ENCODE measurements around the gene CIBAR2.
"Not testable (repeated sequence)": the region's sequence is repeated elsewhere in the genome, so short reads cannot be mapped to it uniquely, and the experiment has no call there.

The CIBAR2 gene

GRCh38 chr16:85127379-85127723 is 15.1 kb upstream of the CIBAR2 start:
- no peak for DNase-seq

DNA sequence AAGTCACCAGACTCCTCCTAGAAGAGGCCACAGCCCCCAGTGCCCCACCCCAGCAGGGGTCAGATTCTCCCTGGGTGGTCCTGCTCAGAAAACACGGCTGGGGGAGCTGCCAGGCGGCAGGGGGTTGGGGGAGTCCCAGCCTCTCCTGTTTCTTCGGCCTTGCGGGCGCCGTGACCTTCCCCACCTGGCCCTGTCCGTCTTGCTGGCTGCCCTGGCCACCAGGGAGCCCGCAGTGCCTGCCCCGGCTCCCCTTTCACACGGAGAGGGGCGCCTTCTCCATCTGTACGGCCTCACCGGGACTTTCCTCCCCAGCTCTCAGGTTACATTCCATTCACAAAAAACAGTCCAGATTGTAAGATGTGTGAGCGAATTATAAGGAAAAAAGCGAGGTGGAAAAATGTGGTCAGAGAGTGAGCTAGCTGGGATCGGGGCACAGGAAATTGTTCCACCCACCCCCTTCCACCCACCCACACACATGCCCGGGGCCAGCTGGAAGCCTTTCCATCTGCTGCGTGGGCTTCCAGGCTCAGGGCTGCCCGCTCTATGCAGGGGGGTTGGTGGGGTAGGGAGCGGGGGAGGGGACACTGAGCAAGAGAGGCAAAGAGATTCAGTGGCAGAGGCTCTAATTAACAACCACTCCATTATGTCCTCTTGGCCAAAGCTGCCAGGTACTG is 14.6 kb upstream of the CIBAR2 start:
- DNase-seq, result no peak

DNA sequence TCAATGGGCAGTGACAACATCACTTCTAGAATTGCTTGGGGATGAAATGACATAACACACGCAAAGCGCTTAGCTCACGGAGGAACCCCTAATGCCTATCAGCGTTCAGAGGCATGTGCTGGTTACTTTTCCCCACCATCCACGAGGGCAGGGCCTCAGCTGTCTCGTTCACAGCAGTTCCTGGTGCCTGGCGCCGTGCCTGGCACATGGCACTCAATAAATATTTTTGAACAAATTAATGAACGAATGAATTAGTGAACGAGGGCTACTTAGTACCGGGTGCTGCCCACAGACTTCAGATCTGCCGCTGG is 14.1 kb upstream of the CIBAR2 start:
- no peak for DNase-seq

GRCh38 chr16:85125570-85126393 is 13.5 kb upstream of the CIBAR2 start:
- no peak for DNase-seq

DNA sequence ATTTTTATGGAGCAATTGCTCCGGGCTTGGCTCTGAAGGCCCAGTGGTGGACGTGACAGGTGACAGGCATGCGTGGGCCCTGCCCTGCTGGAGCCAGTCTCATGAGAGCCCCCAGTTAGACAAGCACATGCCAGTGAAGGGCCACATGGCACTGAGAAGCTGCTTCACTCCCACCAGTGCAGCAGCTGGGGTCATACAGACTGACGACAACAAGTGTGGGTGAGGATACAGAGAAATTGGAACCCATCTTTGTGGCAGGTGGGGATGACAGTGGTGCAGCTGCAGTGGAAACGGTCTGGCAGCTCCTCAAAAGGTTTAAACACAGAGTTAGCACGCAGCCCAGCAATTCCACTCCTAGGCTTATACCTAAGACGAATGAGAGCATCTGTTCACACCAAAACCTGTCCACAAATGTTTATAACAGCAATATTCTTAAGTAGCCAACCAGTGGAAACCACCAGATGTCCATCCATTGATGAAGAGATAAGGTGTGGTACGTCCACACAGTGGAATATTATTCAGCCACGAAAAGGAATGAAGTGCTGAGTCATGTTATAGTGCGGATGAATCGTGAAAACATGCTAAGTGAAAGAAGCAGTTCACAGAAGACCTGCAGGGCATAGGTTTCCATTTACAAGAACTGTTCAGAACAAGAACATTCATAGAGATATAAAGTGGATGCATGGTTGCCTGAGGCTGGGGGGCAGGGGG is 12.5 kb upstream of the CIBAR2 start:
- DNase-seq, result no peak

- DNase-seq, result no peak
Observed at GRCh38 chr16:85123891-85124635, 11.8 kb upstream of the CIBAR2 start.

DNA sequence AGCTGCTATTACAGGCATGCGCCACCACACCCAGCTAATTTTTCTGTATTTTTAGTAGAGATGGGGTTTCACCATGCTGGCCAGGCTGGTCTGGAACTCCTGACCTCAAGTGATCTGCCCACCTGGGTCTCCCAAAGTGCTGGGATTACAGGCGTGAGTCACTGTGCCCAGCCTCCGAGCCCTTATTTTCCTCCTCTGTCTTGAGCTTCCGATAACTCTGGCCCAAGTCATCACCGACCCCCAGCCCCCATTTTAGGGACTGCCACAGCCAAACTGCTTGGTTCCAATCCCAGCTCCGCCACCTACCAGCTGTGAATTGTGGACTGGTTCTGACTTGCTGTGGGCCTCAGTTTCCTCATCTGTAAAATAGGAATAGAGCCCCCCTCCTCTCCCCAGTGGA is 11.2 kb upstream of the CIBAR2 start:
- not testable (repeated sequence) for DNase-seq

GRCh38 chr16:85120006-85120340 is 7.7 kb upstream of the CIBAR2 start:
- no peak for DNase-seq

DNA sequence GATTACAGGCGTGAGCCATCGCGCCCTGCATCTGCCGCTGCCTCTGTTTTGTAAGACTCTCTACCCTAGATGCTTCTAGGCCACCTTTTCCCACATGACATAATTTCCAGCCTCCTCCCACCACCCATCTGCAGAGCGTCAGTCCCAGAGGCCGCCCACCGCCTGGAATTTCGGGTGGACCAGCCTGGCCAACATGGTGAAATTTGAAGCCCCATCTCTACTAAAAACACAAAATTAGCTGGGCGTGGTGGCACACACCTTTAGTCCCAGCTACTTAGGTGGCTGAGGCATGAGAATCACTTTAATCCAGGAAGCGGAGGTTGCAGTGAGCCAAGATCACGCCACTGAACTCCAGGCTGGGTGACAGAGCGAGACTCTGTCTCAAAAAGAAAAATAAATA is 5.1 kb upstream of the CIBAR2 start:
- DNase-seq, result no peak

- peak; percentile 24 to 74 (median 60) for DNase-seq
Observed at GRCh38 chr16:85114909-85115567, 2.8 kb upstream of the CIBAR2 start.

DNA sequence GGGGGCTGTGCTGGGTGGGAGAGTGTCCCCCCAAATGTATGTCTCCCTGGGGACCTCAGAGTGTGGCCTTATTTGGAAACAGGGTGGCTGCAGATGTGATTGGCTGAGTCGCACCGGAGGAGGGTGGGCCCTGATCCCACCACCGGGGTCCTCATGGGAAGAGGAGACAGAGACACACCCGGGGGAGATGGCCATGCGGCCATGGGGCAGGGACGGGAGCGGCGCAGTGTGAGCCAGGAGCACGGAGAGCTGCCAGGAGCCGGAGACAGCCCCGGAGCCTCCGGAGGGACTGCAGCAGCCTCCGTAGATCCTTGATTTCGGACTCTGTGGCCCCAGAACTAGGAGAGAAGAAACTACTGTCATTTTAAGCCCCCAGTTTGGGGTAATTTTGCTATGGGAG is 1.6 kb upstream of the CIBAR2 start:
- no peak for DNase-seq

- no peak for DNase-seq
Observed at GRCh38 chr16:85113168-85113733, 979 bp upstream of the CIBAR2 start.

GRCh38 chr16:85111184-85111583 is 1.1 kb downstream of the CIBAR2 start:
- no peak for DNase-seq

- no peak for DNase-seq
Observed at GRCh38 chr16:85110105-85110504, 2.2 kb downstream of the CIBAR2 start.

DNA sequence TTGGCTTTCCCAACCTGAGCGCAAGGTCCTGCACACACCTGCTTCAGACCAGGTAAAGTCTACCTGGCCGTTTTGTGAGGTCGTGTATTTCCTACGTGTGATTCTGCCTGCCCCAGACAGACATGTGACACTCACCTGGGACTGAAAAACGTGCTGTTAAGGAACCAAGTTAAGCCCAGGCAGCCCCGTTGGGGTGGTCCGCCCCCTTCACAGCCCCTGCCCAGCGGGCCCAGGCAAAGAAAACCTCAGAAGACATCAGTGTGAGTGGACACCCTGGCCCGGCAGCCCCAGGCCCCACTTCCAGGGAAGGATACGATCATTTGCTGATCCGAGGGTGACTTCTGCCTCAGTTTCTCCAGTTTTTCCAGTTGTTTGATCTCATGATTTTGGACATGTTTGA is 4.7 kb downstream of the CIBAR2 start:
- no peak for DNase-seq

DNA sequence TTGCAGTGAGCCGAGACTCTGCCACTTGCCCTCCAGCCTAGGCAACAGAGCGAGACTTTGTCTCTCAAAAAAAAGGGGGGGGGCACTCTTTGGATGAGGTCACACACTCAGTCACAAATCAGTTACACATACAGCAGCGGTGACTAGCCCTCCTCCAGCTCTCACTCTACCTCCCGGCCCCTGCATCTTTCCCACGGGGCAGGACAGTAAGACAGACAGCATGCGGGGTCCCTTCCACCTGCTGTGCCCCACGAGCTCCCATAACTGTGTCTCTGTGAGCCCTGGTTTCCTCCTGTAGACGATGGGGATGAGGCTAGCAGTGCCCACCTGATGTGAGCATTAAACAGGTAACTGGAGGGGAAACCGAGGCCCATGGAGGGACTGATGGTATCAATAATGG is 5.2 kb downstream of the CIBAR2 start:
- DNase-seq, result no peak

- no peak for DNase-seq
Observed at GRCh38 chr16:85105475-85105874, 6.8 kb downstream of the CIBAR2 start.

DNA sequence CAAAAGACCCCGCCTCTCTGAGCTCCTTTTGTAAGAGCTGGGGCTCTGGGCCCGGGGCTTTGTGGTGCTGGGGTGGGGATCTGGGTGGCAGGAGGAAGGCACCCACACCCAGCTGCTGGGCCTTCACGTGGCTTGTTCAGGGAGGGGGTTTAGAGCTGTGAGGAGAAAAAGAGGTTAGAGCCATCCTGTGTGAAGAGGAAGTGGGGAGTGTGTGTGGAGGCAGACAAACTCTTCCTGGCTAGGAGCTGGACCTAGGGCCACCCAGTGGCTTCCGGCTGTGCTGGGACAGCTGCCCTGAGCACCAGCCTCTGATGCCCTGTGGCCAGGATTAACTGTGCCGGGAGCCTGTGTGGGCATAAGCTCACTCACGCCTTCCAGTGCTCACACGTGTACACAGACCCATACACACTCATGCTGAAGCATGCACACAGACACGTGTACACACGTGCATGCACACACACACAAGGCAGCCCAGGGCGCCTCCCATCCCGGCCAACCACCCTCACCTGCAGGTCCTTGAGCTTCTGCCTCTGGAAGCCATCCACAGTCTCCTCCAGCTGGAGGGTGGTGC is 7.4 kb downstream of the CIBAR2 start:
- DNase-seq, result peak in 3 of 6 experiments; percentile 35 to 55 (median 37)

GRCh38 chr16:85104147-85104546 is 8.1 kb downstream of the CIBAR2 start:
- no peak for DNase-seq

DNA sequence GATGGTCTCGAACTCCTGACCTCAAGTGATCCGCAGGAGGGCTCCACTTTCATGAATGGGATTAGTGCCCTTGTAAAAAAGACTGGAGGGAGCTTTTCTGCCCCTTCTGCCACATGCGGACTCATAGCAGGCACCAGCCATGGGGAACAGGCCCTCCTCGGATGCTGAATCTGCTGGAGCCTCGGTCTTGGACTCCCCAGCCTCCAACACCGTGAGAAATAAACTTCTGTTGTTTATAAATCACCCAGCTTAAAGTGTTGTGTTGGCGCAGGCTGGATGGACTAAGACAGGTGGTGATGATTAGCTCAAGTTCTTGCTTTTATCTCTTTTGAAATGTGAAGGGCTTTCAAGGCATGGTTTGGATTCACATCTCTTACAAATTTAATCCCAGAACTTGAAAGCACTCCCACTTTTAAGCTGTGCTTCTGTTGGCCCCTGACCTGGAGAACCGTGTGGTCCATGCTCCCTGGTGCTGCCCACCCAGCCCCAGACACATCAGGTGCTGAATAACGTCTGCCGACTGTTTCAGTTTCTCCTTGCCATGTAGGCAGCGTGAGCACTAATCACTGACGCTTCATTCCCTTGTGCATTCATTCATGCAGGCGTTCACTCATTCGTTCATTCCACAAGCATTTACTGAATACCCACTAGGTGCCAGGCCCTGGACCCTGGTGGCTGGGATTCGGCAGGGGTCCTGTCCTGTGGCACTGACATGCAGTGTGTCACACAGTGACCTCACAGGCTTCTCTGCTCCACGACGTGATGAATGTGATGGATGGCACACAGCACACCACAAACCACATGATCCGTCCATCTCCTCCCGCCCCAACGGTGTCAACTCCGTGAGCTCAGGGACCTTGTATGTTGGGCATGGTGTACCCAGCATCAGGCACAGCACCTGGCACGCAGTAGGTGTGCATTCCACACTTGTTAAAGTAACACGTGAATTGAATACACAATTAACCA is 8.9 kb downstream of the CIBAR2 start:
- DNase-seq, result no peak
